HepG2 (cell line): Measurements from ENCODE around the gene DUS1L. TPM values are rescaled to one million over a fixed set of nuclear protein-coding genes. Genes with fewer than 3 reads are reported as not detected.

ENCODE experiments used
- ADNP ChIP-seq: sonication (generic); formaldehyde crosslinking; IDR thresholded peaks from 2 replicates; pipeline ENCODE4 v1.4.0; 2020; ENCODE audit warnings: missing genetic modification reagents
- FOXM1 ChIP-seq: sonication (generic); formaldehyde crosslinking; IDR thresholded peaks from 2 replicates; pipeline ENCODE4 v1.5.0; 2020; ENCODE audit warnings: missing genetic modification reagents
- HNF4A ChIP-seq: sonication (generic); formaldehyde crosslinking; IDR thresholded peaks from 2 replicates; pipeline ENCODE4 v1.4.0; 2020; ENCODE audit warnings: missing genetic modification reagents
- MTF1 ChIP-seq: sonication (generic); formaldehyde crosslinking; IDR thresholded peaks from 2 replicates; pipeline ENCODE4 v1.5.0; 2020; ENCODE audit warnings: missing genetic modification reagents
- NFE2 ChIP-seq: sonication (generic); formaldehyde crosslinking; IDR thresholded peaks from 2 replicates; pipeline ENCODE4 v1.4.0; 2020; ENCODE audit warnings: missing genetic modification reagents
- PHF8 ChIP-seq: sonication (generic); formaldehyde crosslinking; IDR thresholded peaks from 2 replicates; pipeline ENCODE4 v1.5.0; 2020; ENCODE audit warnings: missing genetic modification reagents
- RFXAP ChIP-seq: sonication (generic); formaldehyde crosslinking; IDR thresholded peaks from 2 replicates; pipeline ENCODE4 v1.4.0; 2020; ENCODE audit warnings: missing genetic modification reagents, borderline replicate concordance
- SP5 ChIP-seq: IDR thresholded peaks from 2 replicates; pipeline ENCODE4 v1.6.1; 2016; ENCODE audit warnings: low read depth, borderline replicate concordance
- TBP ChIP-seq: sonication (generic); formaldehyde crosslinking; IDR thresholded peaks from 2 replicates; pipeline ENCODE4 v1.5.0; 2020; ENCODE audit warnings: missing genetic modification reagents
- U2AF2 ChIP-seq: fragments of 200-400 bp; formaldehyde crosslinking; IDR thresholded peaks from 2 replicates; pipeline ENCODE4 v1.6.1; 2017; ENCODE audit warnings: low read depth, mild to moderate bottlenecking, low read length
- ZBTB10 ChIP-seq: sonication (generic); formaldehyde crosslinking; IDR thresholded peaks from 2 replicates; pipeline ENCODE4 v1.4.0; 2020; ENCODE audit warnings: missing genetic modification reagents, borderline replicate concordance
- ZBTB3 ChIP-seq: sonication (generic); formaldehyde crosslinking; IDR thresholded peaks from 2 replicates; pipeline ENCODE4 v1.4.0; 2020; ENCODE audit warnings: low read depth, mild to moderate bottlenecking, moderate library complexity, missing genetic modification reagents, borderline replicate concordance
- ZNF143 ChIP-seq: sonication (generic); formaldehyde crosslinking; IDR thresholded peaks from 2 replicates; pipeline ENCODE4 v1.4.0; 2020; ENCODE audit warnings: missing genetic modification reagents
- ZNF207 ChIP-seq: fragments of 450-650 bp; IDR thresholded peaks from 2 replicates; pipeline ENCODE4 v1.6.1; 2016; ENCODE audit warnings: antibody characterized with exemption, borderline replicate concordance
- ZNF3 ChIP-seq: IDR thresholded peaks from 2 replicates; pipeline ENCODE4 v1.7.0; 2017; ENCODE audit warnings: inconsistent platforms
- ZNF331 ChIP-seq: sonication (generic); formaldehyde crosslinking; IDR thresholded peaks from 2 replicates; pipeline ENCODE4 v1.4.0; 2020; ENCODE audit warnings: missing genetic modification reagents
- ZNF546 ChIP-seq: sonication (generic); formaldehyde crosslinking; conservative IDR thresholded peaks from 2 replicates; pipeline ENCODE4 v1.8.1; 2023; ENCODE audit warnings: mild to moderate bottlenecking, missing genetic modification reagents
- ZNF646 ChIP-seq: sonication (generic); formaldehyde crosslinking; IDR thresholded peaks from 2 replicates; pipeline ENCODE4 v1.9.0; 2021; ENCODE audit warnings: mild to moderate bottlenecking, missing genetic modification reagents
- ZNF652 ChIP-seq: IDR thresholded peaks from 2 replicates; pipeline ENCODE4 v1.6.1; 2016; ENCODE audit warnings: low read depth, borderline replicate concordance
- ZNF720 ChIP-seq: sonication (generic); formaldehyde crosslinking; IDR thresholded peaks from 2 replicates; pipeline ENCODE4 v1.4.0; 2020; ENCODE audit warnings: missing genetic modification reagents
- ZNF788 ChIP-seq: sonication (generic); formaldehyde crosslinking; IDR thresholded peaks from 2 replicates; pipeline ENCODE4 v1.5.0; 2020; ENCODE audit warnings: mild to moderate bottlenecking, missing genetic modification reagents, borderline replicate concordance
- ZNF850 ChIP-seq: sonication (generic); formaldehyde crosslinking; conservative IDR thresholded peaks from 2 replicates; pipeline ENCODE4 v1.9.0; 2021; ENCODE audit warnings: mild to moderate bottlenecking, missing genetic modification reagents
- ZSCAN12 ChIP-seq: sonication (generic); formaldehyde crosslinking; IDR thresholded peaks from 2 replicates; pipeline ENCODE4 v1.9.0; 2021; ENCODE audit warnings: mild to moderate bottlenecking, missing genetic modification reagents
- polyA plus RNA-seq, 8 experiments: library from polyadenylated mRNA; depleted of rRNA in 3 of 8; stranded (reverse) in 7 of 8; unstranded in 1 of 8; fragments of >200 nt; fragmentation: Illumina TruSeq in 4 of 8; extraction: Trizol in 4 of 8; gene quantifications; 2 replicates each; pipeline versions ENCODE4 v1.2.1 to v1.2.3, GENCODE V29; 2011 to 2016; ENCODE audit warnings: low read depth in 4 of 8, missing spikeins in 1 of 8, mixed read lengths in 1 of 8; ENCODE audit not compliant: insufficient read depth in 1 of 8
- total RNA-seq, 5 experiments: library from RNA; depleted of rRNA; stranded (reverse); fragments of >200 nt; fragmentation: Illumina TruSeq; extraction: Trizol; gene quantifications; 2 replicates each; pipeline ENCODE4 v1.2.3, GENCODE V29; 2016; ENCODE audit warnings: low read depth in 1 of 5

The DUS1L gene
- total and polyA plus RNA-seq, 2 of the 13 experiments (the other 11 are each of a cell fraction or from before 2014, with no cell fraction given): 81.0 to 109 TPM

- TF ChIP-seq NFE2 (no peak), ZNF546 (CRISPR knock-in tag) (peak; percentile 87; the same call in 1 of the 2 replicates), ZNF3 (no peak), ZSCAN12 (CRISPR knock-in tag) (0 out of 2 replicates have a peak, but pooled peaks have one; percentile 43), ZNF143 (CRISPR knock-in tag) (peak; percentile 36; the same call in 1 of the 2 replicates), RFXAP (CRISPR knock-in tag) (peak; percentile 79; the same call in 1 of the 2 replicates), U2AF2 (no peak), ADNP (CRISPR knock-in tag) (no peak), ZNF652 (CRISPR knock-in tag) (no peak; the same call in 1 of the 2 replicates), SP5 (CRISPR knock-in tag) (peak; percentile 96), TBP (CRISPR knock-in tag) (no peak; the same call in 1 of the 2 replicates), ZNF720 (CRISPR knock-in tag) (no peak), ZBTB3 (CRISPR knock-in tag) (peak; percentile 39; the same call in 1 of the 2 replicates), MTF1 (CRISPR knock-in tag) (no peak), PHF8 (peak; percentile 52), ZBTB10 (CRISPR knock-in tag) (peak; percentile 79; the same call in 1 of the 2 replicates), HNF4A (CRISPR knock-in tag) (peak; percentile 76), ZNF207 (no peak), FOXM1 (no peak), ZNF850 (CRISPR knock-in tag) (no peak), ZNF788 (CRISPR knock-in tag) (peak; percentile 85), ZNF646 (CRISPR knock-in tag) (no peak), ZNF331 (peak; percentile 88)
Observed at GRCh38 chr17:82103553-82104451, 38.2 kb upstream of the DUS1L start (continued).
